ENCODE results near the gene ZBTB20. TPM values are rescaled to one million over a fixed set of nuclear protein-coding genes. Genes with fewer than 3 reads are reported as not detected.
A peak's percentile ranks its signal among the peaks of the same experiment; 100 is the strongest.

Gene ZBTB20
- total and polyA plus RNA-seq, 2 donors (not counting 1 experiment from before 2014, with no cell fraction given), result 4.0 to 22.5 TPM

DNA sequence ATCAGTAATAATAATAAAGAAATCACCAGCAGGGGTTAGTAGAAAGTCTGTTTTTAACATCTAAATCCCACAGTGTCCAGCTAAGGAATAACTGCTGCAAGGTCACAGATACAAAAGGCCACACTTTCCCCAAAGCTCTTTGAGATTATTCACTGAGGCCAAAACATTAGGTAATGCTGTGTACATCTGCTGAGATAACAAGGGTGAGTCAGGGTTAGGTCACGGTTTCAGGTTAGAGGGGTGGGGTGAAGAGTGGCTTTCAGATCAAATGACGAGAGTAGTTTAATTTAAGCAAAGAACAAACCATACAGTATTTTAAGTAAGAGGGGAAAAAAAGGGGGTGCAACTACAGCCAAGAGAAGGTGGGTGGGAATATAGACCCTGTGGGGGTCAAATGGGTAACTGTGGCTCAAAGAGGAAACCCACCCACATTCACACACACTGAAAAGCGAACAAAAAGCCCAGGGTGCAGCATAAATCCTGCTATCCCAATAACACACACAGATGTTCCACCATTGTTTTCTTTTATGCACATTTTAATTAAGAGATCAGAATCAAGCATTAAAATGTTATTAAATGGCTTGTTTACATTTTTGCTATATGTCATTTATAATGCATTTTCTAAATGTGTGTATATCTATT is 440.4 kb downstream of the ZBTB20 start:
- no peaks in the 10 kb centered on the region for H3K36me3 ChIP-seq (ENCODE audit: control insufficient read depth, insufficient read depth, low read length)
- H3K79me2 ChIP-seq (ENCODE audit: control insufficient read depth, insufficient read depth, low read length), result no peaks in the 10 kb centered on the region
- H3K9ac ChIP-seq (ENCODE audit: insufficient read depth, low read length), result no peak overlapping the region
- no peaks in the 10 kb centered on the region for H4K20me1 ChIP-seq (ENCODE audit: control insufficient read depth, extremely low read depth, insufficient read depth, low read length)
- H2AFZ ChIP-seq (ENCODE audit: low read length), result no peak overlapping the region
- H3K9me3 ChIP-seq (ENCODE audit: control insufficient read depth, insufficient read depth, low read depth, low read length), result no peaks in the 10 kb centered on the region
- no peak overlapping the region for H3K4me3 ChIP-seq (replicated peaks in 1 of 4; ENCODE audit: control extremely low read depth in 1 of 4, insufficient read depth in 1 of 4, low read depth in 3 of 4, low read length in 4 of 4)
- no peaks in the 10 kb centered on the region for H3K4me1 ChIP-seq (ENCODE audit: control insufficient read depth, extremely low read depth, insufficient read depth, low read length)
- TF ChIP-seq, protein P1, sequence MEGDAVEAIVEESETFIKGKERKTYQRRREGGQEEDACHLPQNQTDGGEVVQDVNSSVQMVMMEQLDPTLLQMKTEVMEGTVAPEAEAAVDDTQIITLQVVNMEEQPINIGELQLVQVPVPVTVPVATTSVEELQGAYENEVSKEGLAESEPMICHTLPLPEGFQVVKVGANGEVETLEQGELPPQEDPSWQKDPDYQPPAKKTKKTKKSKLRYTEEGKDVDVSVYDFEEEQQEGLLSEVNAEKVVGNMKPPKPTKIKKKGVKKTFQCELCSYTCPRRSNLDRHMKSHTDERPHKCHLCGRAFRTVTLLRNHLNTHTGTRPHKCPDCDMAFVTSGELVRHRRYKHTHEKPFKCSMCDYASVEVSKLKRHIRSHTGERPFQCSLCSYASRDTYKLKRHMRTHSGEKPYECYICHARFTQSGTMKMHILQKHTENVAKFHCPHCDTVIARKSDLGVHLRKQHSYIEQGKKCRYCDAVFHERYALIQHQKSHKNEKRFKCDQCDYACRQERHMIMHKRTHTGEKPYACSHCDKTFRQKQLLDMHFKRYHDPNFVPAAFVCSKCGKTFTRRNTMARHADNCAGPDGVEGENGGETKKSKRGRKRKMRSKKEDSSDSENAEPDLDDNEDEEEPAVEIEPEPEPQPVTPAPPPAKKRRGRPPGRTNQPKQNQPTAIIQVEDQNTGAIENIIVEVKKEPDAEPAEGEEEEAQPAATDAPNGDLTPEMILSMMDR (conservative IDR thresholded peaks at IDR 0.05 in 1 of 2, IDR thresholded peaks at IDR 0.05 in 1 of 2; ENCODE audit: low read depth in 1 of 2, low read length in 2 of 2), result no peak
- no peak for TF ChIP-seq EZH2 (IDR thresholded peaks at IDR 0.05; ENCODE audit: low read length, missing control alignments)
- no peak overlapping the region for H3K4me2 ChIP-seq (ENCODE audit: extremely low read depth, insufficient read depth, low read length)
- H3K27me3 ChIP-seq (ENCODE audit: control insufficient read depth, insufficient read depth, low read length), result no peaks in the 10 kb centered on the region
- DNase-seq (ENCODE audit: low read depth in 2 of 2), result peak; percentile 53 to 80
- no peak overlapping the region for H3K27ac ChIP-seq (ENCODE audit: insufficient read depth, low read length)

GRCh38 chr3:114700637-114701234 is 446.4 kb downstream of the ZBTB20 start:
- no peak overlapping the region for H3K27ac ChIP-seq (ENCODE audit: insufficient read depth, low read length)
- H3K9ac ChIP-seq (ENCODE audit: insufficient read depth, low read length), result no peak overlapping the region
- TF ChIP-seq, protein P1 (conservative IDR thresholded peaks at IDR 0.05 in 1 of 2, IDR thresholded peaks at IDR 0.05 in 1 of 2; ENCODE audit: low read depth in 1 of 2, low read length in 2 of 2), result no peak
- no peak for TF ChIP-seq EZH2 (IDR thresholded peaks at IDR 0.05; ENCODE audit: low read length, missing control alignments)

DNA sequence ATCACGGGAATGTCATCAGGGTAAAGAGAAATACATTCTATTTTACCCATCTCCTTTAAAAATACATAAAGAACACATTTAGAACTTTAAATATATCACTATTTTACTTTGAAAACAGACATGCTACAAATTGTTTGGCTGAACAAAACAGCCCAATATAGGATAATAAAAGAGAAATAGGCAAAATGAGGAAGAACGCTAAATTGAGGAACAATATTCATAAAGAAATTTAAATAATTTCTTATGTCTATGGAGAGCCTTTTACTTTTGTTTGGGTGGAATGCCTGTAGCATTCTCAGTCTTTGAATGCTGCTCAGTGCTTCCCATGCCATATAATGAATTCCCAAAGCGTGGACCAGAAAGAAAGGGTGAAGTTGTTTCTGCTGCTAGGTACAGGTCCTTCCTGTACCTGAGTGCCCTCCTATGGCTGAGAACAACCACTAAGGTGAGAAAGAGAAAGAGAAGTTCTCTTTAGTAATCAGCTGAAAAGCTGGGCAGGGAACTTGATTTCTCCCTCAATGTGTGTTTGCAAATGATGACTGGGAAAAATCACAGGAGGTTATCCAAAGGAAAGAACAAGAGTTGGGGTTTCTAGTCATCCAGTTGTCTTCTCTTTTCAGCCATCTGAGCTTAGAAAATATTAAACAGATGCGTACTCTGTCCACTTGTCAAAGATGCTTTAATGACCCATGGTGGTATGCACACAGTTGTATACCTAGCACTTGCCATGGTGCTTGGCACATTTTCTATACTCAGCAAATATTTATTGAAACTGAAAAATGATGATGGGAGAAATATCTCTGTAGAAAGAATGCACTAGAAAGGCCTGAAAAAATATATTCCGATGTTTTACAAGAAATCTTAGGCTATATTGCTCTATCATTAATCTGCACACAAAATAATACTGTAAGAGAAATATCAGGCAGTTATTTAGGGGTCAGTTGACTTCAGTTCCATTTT is 448.7 kb downstream of the ZBTB20 start:
- TF ChIP-seq, protein P1 (conservative IDR thresholded peaks at IDR 0.05 in 1 of 2, IDR thresholded peaks at IDR 0.05 in 1 of 2; ENCODE audit: low read depth in 1 of 2, low read length in 2 of 2), result no peak
- no peak for TF ChIP-seq EZH2 (IDR thresholded peaks at IDR 0.05; ENCODE audit: low read length, missing control alignments)

More at GRCh38 chr3:114700637-114701234, 446.4 kb downstream of the ZBTB20 start:
- Histone ChIP-seq H2AFZ (ENCODE audit: low read length) (no peak overlapping the region), H3K4me3 (replicated peaks in 1 of 4; ENCODE audit: control extremely low read depth in 1 of 4, insufficient read depth in 1 of 4, low read depth in 3 of 4, low read length in 4 of 4) (no peak overlapping the region), H3K36me3 (ENCODE audit: control insufficient read depth, insufficient read depth, low read length) (no peaks in the 10 kb centered on the region), H3K79me2 (ENCODE audit: control insufficient read depth, insufficient read depth, low read length) (no peaks in the 10 kb centered on the region), H3K27me3 (ENCODE audit: control insufficient read depth, insufficient read depth, low read length) (no peaks in the 10 kb centered on the region), H3K9me3 (ENCODE audit: control insufficient read depth, insufficient read depth, low read depth, low read length) (no peaks in the 10 kb centered on the region), H3K4me1 (ENCODE audit: control insufficient read depth, extremely low read depth, insufficient read depth, low read length) (no peaks in the 10 kb centered on the region), H3K4me2 (ENCODE audit: extremely low read depth, insufficient read depth, low read length) (no peak overlapping the region), H4K20me1 (ENCODE audit: control insufficient read depth, extremely low read depth, insufficient read depth, low read length) (no peaks in the 10 kb centered on the region)
- DNase-seq (ENCODE audit: low read depth in 2 of 2), result no peak

More for the DNA sequence above, 448.7 kb downstream of the ZBTB20 start:
- no peak overlapping the region for H3K4me2 ChIP-seq (ENCODE audit: extremely low read depth, insufficient read depth, low read length)
- H3K4me1 ChIP-seq (ENCODE audit: control insufficient read depth, extremely low read depth, insufficient read depth, low read length), result no peaks in the 10 kb centered on the region
- H3K79me2 ChIP-seq (ENCODE audit: control insufficient read depth, insufficient read depth, low read length), result no peaks in the 10 kb centered on the region
- H3K36me3 ChIP-seq (ENCODE audit: control insufficient read depth, insufficient read depth, low read length), result no peaks in the 10 kb centered on the region
- H4K20me1 ChIP-seq (ENCODE audit: control insufficient read depth, extremely low read depth, insufficient read depth, low read length), result no peaks in the 10 kb centered on the region
- no peak overlapping the region for H3K27ac ChIP-seq (ENCODE audit: insufficient read depth, low read length)
- no peak overlapping the region for H3K9ac ChIP-seq (ENCODE audit: insufficient read depth, low read length)
- no peak overlapping the region for H2AFZ ChIP-seq (ENCODE audit: low read length)
- no peaks in the 10 kb centered on the region for H3K9me3 ChIP-seq (ENCODE audit: control insufficient read depth, insufficient read depth, low read depth, low read length)
- no peak for DNase-seq (ENCODE audit: low read depth in 2 of 2)
- no peak overlapping the region for H3K4me3 ChIP-seq (replicated peaks in 1 of 4; ENCODE audit: control extremely low read depth in 1 of 4, insufficient read depth in 1 of 4, low read depth in 3 of 4, low read length in 4 of 4)
- H3K27me3 ChIP-seq (ENCODE audit: control insufficient read depth, insufficient read depth, low read length), result no peaks in the 10 kb centered on the region
